Lower leg skin (tissue), 4 donors: ENCODE measurements around the gene SUMF1. TPM values are rescaled to one million over a fixed set of nuclear protein-coding genes. Genes with fewer than 3 reads are reported as not detected.

ENCODE experiments used
- DNase-seq, 2 donors: peaks; one replicate each; pipeline ENCODE4 v3.0.0-alpha.2; 2019; ENCODE audit warnings: low spot score in 2 of 2
- H3K4me3 ChIP-seq: fragments of 200-600 bp; sonication (generic); 2 replicates; pipeline ENCODE4 v1.5.1; 2017; ENCODE audit warnings: mild to moderate bottlenecking, low read depth; ENCODE audit not compliant: poor library complexity, severe bottlenecking
- POLR2A ChIP-seq, 2 donors: fragments of 450-650 bp; IDR thresholded peaks; one replicate each; pipeline ENCODE4 v1.6.1; 2016 to 2017; ENCODE audit warnings: antibody characterized with exemption in 2 of 2, mild to moderate bottlenecking in 1 of 2, moderate library complexity in 1 of 2
- WGBS, 2 donors: methylation state at CpG; one replicate each; pipeline ENCODE4 v1.1.5; 2018; 5-methylcytosine and 5-hydroxymethylcytosine counted together
- intact Hi-C: fragments of 100-400 bp; cut with DNase I; formaldehyde crosslinking; loops from one replicate; pipeline ENCODE4 v1.15.0; 2023; ENCODE audit warnings: low total_unique reads
- total RNA-seq, 4 donors: library from RNA; depleted of rRNA; stranded (reverse); fragments of >200 nt; gene quantifications; one replicate each; pipeline ENCODE4 v1.1.0, GENCODE V29; 2016
- TF ChIP-seq, protein P1 (sequence below), 3 donors: fragments of 450-650 bp; IDR thresholded peaks; one replicate each; pipeline ENCODE4 v1.5.1; 2016; ENCODE audit warnings: antibody characterized with exemption in 3 of 3, mild to moderate bottlenecking in 3 of 3, moderate library complexity in 2 of 3

SUMF1 gene
- total RNA-seq, 4 donors from 2014 or later, result 35.2 to 63.8 (median 59.6) TPM

DNA sequence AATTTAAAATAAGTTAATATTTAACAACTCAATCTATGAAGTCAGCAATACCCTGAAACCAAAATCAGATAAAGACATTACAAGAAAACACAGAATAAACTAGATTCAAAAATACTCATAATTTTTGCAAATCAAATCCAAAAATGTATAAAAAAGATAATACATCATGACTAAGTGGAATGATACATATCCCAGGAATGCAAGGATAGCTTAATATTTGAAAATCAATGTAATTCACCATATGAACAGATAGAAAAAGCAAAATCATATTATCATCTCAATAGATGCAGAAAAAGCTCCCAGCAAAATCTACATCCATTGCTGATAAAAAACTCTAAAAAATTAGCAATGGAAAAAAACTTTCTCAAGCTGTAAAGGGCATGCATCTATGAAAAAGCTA lies 93.4 kb downstream of the SUMF1 start:
- H3K4me3 ChIP-seq, result no peak overlapping the region
- no peak for DNase-seq
- TF ChIP-seq, protein P1, sequence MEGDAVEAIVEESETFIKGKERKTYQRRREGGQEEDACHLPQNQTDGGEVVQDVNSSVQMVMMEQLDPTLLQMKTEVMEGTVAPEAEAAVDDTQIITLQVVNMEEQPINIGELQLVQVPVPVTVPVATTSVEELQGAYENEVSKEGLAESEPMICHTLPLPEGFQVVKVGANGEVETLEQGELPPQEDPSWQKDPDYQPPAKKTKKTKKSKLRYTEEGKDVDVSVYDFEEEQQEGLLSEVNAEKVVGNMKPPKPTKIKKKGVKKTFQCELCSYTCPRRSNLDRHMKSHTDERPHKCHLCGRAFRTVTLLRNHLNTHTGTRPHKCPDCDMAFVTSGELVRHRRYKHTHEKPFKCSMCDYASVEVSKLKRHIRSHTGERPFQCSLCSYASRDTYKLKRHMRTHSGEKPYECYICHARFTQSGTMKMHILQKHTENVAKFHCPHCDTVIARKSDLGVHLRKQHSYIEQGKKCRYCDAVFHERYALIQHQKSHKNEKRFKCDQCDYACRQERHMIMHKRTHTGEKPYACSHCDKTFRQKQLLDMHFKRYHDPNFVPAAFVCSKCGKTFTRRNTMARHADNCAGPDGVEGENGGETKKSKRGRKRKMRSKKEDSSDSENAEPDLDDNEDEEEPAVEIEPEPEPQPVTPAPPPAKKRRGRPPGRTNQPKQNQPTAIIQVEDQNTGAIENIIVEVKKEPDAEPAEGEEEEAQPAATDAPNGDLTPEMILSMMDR (IDR thresholded peaks at IDR 0.05), result no peak
- TF ChIP-seq POLR2A (IDR thresholded peaks at IDR 0.05), result no peak
- intact Hi-C loops, result no loop called here

DNA sequence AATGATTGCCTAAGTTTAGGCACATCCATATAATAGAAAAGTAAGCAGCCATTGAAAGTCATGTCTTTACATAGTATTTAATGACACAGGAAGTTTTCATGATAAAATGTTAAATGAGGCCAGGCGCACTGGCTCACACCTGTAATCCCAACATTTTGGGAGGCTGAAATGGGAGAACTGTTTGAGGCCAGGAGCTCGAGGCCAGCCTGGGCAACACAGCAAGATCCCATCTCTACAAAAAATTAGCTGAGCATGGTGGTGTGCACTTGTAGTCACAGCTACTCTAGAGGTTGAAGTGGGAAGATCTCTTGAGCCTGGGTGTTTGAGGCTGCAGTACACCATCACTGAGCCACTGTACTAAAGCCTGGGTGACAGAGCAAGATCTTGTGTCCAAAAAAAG lies 104.5 kb downstream of the SUMF1 start:
- no peak overlapping the region for H3K4me3 ChIP-seq
- TF ChIP-seq, protein P1 (IDR thresholded peaks at IDR 0.05), result no peak
- no peak for TF ChIP-seq POLR2A (IDR thresholded peaks at IDR 0.05)
- intact Hi-C loops, result no loop called here
- WGBS, 2 donors, result 98 to 100% methylated on average over 2 of the region's 2 CpGs
- no peak for DNase-seq

DNA sequence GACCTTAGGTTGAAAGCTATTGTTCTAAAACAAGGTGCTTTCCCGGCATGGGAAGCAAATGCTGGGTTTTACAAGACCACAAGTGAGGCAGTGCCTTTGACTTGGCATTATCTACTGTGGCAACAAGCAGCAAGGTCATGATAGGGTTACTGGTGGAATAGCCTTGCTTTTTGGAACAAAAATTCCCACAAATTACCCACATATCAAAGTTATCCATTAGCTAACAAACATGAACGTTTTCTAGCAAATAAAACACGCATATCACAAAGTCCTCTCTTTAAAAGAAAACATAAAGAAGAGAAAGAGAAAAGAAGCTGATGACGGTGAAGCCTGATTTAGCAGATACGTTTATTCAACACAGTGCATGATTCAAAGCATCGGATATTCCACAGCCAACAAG lies 106.3 kb downstream of the SUMF1 start:
- H3K4me3 ChIP-seq, result no peak overlapping the region
- DNase-seq, result no peak
- TF ChIP-seq, protein P1 (IDR thresholded peaks at IDR 0.05), result no peak
- no peak for TF ChIP-seq POLR2A (IDR thresholded peaks at IDR 0.05)
- intact Hi-C loops, result no loop called here
- WGBS, 2 donors, result 89 to 91% methylated on average over 6 of the region's 6 CpGs

DNA sequence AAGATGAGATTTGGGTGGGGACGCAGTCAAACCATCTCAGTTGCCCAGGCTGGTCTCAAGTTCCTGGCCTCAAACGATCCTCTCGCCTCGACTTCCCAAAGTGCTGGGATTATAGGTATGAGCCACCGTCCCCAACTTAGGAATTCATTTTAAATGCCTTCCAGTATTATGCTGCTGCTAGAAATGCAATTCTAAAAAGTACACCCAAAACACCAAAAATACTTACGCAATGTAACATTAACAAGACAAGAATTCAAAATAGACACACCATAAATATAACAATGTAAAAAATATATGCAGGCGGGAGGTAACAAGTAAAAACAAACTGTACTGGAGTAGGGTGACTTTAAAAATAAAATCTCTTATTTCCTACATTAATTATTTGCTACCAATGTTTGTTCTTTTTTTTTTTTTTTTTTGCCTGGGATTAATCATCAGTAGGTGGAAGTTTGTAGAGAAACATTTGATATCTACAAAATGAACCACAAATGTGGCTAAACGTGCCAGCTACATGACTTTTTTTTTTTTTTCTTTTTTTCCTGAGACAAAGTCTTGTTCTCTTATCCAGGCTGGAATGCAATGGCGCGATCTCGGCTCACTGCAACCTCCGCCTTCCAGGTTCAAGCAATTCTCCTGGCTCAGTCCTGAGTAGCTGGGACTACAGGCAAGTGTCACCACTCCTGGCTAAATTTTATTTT lies 107.1 kb downstream of the SUMF1 start:
- no peak overlapping the region for H3K4me3 ChIP-seq
- intact Hi-C loops, result no loop called here
- TF ChIP-seq, protein P1 (IDR thresholded peaks at IDR 0.05), result no peak
- no peak for TF ChIP-seq POLR2A (IDR thresholded peaks at IDR 0.05)
- 88% methylated on average over 12 of the region's 12 CpGs for WGBS, 2 donors
- DNase-seq, result no peak

DNA sequence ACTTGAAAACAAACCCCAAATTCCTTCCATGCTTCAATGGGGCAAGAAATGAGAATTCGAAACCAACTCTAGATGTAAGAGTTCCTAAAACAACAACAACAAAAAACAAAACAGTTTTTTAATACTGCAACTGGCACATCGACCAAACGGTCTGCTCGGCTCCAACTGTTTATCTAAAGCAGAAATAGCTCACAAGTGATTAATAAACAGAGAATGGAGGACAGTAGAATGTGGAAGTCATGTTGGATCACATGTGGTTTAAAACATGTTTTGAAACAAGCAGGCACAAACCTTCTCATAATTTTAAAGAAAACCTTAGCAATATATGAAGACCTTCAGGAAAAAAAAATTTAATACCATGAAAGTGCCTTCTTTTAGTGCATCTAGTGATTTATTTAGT lies 108.8 kb downstream of the SUMF1 start:
- WGBS, 2 donors, result 86 to 92% methylated on average over 4 of the region's 4 CpGs
- intact Hi-C loops, result no loop called here
- TF ChIP-seq, protein P1 (IDR thresholded peaks at IDR 0.05), result no peak
- TF ChIP-seq POLR2A (IDR thresholded peaks at IDR 0.05), result no peak
- DNase-seq, result no peak
- no peak overlapping the region for H3K4me3 ChIP-seq
